HepG2 (cell line): ENCODE measurements around the gene RNU6-1. TPM values are rescaled to one million over a fixed set of nuclear protein-coding genes. Genes with fewer than 3 reads are reported as not detected.

Source experiments
- ATAC-seq: fragments of 200-7000 bp; cut with Tn5 transposase; 3 replicates; pipeline ENCODE4 v1.9.1; 2020; ENCODE audit warnings: mild to moderate bottlenecking, moderate library complexity
- BruUV-seq: library from RNA; stranded (reverse); fragments of 400-500 nt; replicated peaks from 2 replicates; lab custom pipeline; 2021; lab: Mats Ljungman, UMichigan
- CTCF ChIA-PET: fragments of 300-600 bp; formaldehyde crosslinking; extraction: SDS; loops from one replicate; lab custom pipeline; 2021; ENCODE audit warnings: low total read pairs, inconsistent platforms, low intra/inter-chr PET ratio; lab: Yijun Ruan, JAX
- POLR2A ChIA-PET: fragments of 350-600 bp; sonication (Branson Sonifier 250); formaldehyde crosslinking; loops from one replicate; lab custom pipeline; 2020; ENCODE audit warnings: antibody characterized with exemption, inconsistent platforms; lab: Yijun Ruan, JAX
- DNase-seq: peaks from one replicate; pipeline ENCODE4 v3.0.0-alpha.2; 2015; ENCODE audit warnings: low spot score
- FAIRE-seq: peaks from 3 replicates; lab custom pipeline; 2011; peaks lifted over from hg19 to GRCh38; lab: Jason Lieb, UNC
- H2AFZ ChIP-seq: one replicate; pipeline ENCODE4 v1.6.1; 2011; ENCODE audit warnings: low read length, inconsistent platforms
- H3K27ac ChIP-seq: fragments of 300-600 bp; 3 replicates; pipeline ENCODE4 v1.8.0; 2011; ENCODE audit warnings: mixed run types, mild to moderate bottlenecking, mixed read lengths, low read length, inconsistent platforms; ENCODE audit not compliant: insufficient read depth; ENCODE audit errors: extremely low read length
- H3K27me3 ChIP-seq, 2 experiments: fragments of 200-600 bp in 1 of 2; 2 replicates in 1 of 2; 3 replicates in 1 of 2; pipeline versions ENCODE4 v1.6.0 to v1.8.0; 2011; ENCODE audit warnings: low read length in 2 of 2, mild to moderate bottlenecking in 2 of 2, moderate library complexity in 2 of 2, inconsistent platforms in 1 of 2; ENCODE audit not compliant: insufficient read depth in 2 of 2, control insufficient read depth in 1 of 2
- H3K36me3 ChIP-seq, 2 experiments: fragments of 200-600 bp in 1 of 2; replicated peaks in 1 of 2; 2 replicates in 1 of 2; 3 replicates in 1 of 2; pipeline versions ENCODE4 v1.5.1 to v1.8.0; 2011; ENCODE audit warnings: low read length in 2 of 2, inconsistent platforms in 1 of 2; ENCODE audit not compliant: insufficient read depth in 2 of 2, control insufficient read depth in 1 of 2
- H3K4me1 ChIP-seq: 2 replicates; pipeline ENCODE4 v1.5.1; 2012; ENCODE audit warnings: low read length, inconsistent platforms; ENCODE audit not compliant: insufficient read depth
- H3K4me2 ChIP-seq: 2 replicates; pipeline ENCODE4 v1.6.0; 2011; ENCODE audit warnings: low read depth, low read length, inconsistent platforms
- H3K4me3 ChIP-seq, 3 experiments: fragments of 200-600 bp in 1 of 3; sonication (generic), shearing (Covaris generic) in 1 of 3; replicated peaks in 1 of 3; 2 replicates each; pipeline ENCODE4 v1.5.1; 2011 to 2016; ENCODE audit warnings: low read length in 3 of 3, inconsistent platforms in 2 of 3, low read depth in 2 of 3, mild to moderate bottlenecking in 2 of 3, control low read depth in 1 of 3, mixed read lengths in 1 of 3; ENCODE audit not compliant: insufficient read depth in 1 of 3
- H3K79me2 ChIP-seq: one replicate; pipeline ENCODE4 v1.6.1; 2011; ENCODE audit warnings: low read length, inconsistent platforms; ENCODE audit not compliant: insufficient read depth
- H3K9ac ChIP-seq: 2 replicates; pipeline ENCODE4 v1.6.0; 2011; ENCODE audit warnings: mild to moderate bottlenecking, low read depth, low read length, inconsistent platforms; ENCODE audit not compliant: insufficient read depth
- H3K9me3 ChIP-seq: 2 replicates; pipeline ENCODE4 v1.5.1; 2012; ENCODE audit warnings: mild to moderate bottlenecking, low read length
- H4K20me1 ChIP-seq: 2 replicates; pipeline ENCODE4 v1.6.0; 2011; ENCODE audit warnings: inconsistent platforms, mild to moderate bottlenecking, low read length, moderate library complexity; ENCODE audit not compliant: insufficient read depth
- HOXA3 ChIP-seq: sonication (generic); formaldehyde crosslinking; IDR thresholded peaks from 2 replicates; pipeline ENCODE4 v1.5.0; 2020; ENCODE audit warnings: missing genetic modification reagents
- ZNF136 ChIP-seq: sonication (generic); formaldehyde crosslinking; IDR thresholded peaks from 2 replicates; pipeline ENCODE4 v1.8.1; 2022; ENCODE audit warnings: low read depth, mild to moderate bottlenecking, moderate library complexity, missing genetic modification reagents
- ZNF335 ChIP-seq: sonication (generic); formaldehyde crosslinking; IDR thresholded peaks from 2 replicates; pipeline ENCODE4 v1.4.0; 2020; ENCODE audit warnings: missing genetic modification reagents
- ZNF543 ChIP-seq: sonication (generic); formaldehyde crosslinking; IDR thresholded peaks from 2 replicates; pipeline ENCODE4 v1.4.0; 2020; ENCODE audit warnings: mild to moderate bottlenecking, missing genetic modification reagents
- ZNF557 ChIP-seq: sonication (generic); formaldehyde crosslinking; IDR thresholded peaks from 2 replicates; pipeline ENCODE4 v1.4.0; 2020; ENCODE audit warnings: missing genetic modification reagents
- ZNF670 ChIP-seq: sonication (generic); formaldehyde crosslinking; IDR thresholded peaks from 2 replicates; pipeline ENCODE4 v1.8.0; 2022; ENCODE audit warnings: mild to moderate bottlenecking, missing genetic modification reagents, borderline replicate concordance
- ZNF883 ChIP-seq: sonication (generic); formaldehyde crosslinking; IDR thresholded peaks from 2 replicates; pipeline ENCODE4 v1.5.1; 2020; ENCODE audit warnings: mild to moderate bottlenecking, missing genetic modification reagents; ENCODE audit errors: not compliant biosample characterization
- WGBS: methylation state at CpG from one replicate; pipeline ENCODE4 v1.1.6; 2017; ENCODE audit warnings: low lambda C conversion rate; 5-methylcytosine and 5-hydroxymethylcytosine counted together
- in situ Hi-C: cut with HindIII; loops from 2 replicates; pipeline ENCODE4 v1.10.0; 2017; ENCODE audit warnings: low pct_unique_long_range_greater_than_20kb; ENCODE audit not compliant: extremely low pct_ligation_motif_present
- intact Hi-C: fragments of 100-400 bp; cut with micrococcal nuclease; formaldehyde crosslinking; loops from one replicate; pipeline ENCODE4 v1.10.0; 2022; ENCODE audit not compliant: unreplicated experiment
- polyA plus RNA-seq, 8 experiments: library from polyadenylated mRNA; depleted of rRNA in 3 of 8; stranded (reverse) in 7 of 8; unstranded in 1 of 8; fragments of >200 nt; fragmentation: Illumina TruSeq in 4 of 8; extraction: Trizol in 4 of 8; gene quantifications; 2 replicates each; pipeline versions ENCODE4 v1.2.1 to v1.2.3, GENCODE V29; 2011 to 2016; ENCODE audit warnings: low read depth in 4 of 8, missing spikeins in 1 of 8, mixed read lengths in 1 of 8; ENCODE audit not compliant: insufficient read depth in 1 of 8
- total RNA-seq, 5 experiments: library from RNA; depleted of rRNA; stranded (reverse); fragments of >200 nt; fragmentation: Illumina TruSeq; extraction: Trizol; gene quantifications; 2 replicates each; pipeline ENCODE4 v1.2.3, GENCODE V29; 2016; ENCODE audit warnings: low read depth in 1 of 5
- TF ChIP-seq, protein P1 (sequence below): sonication (generic); formaldehyde crosslinking; IDR thresholded peaks from 2 replicates; pipeline ENCODE4 v1.4.0; 2020; ENCODE audit warnings: missing genetic modification reagents, borderline replicate concordance
- TF ChIP-seq, protein P2 (sequence below): sonication (generic); formaldehyde crosslinking; IDR thresholded peaks from 2 replicates; pipeline ENCODE4 v1.5.1; 2020; ENCODE audit warnings: mild to moderate bottlenecking, missing genetic modification reagents, borderline replicate concordance
- TF ChIP-seq, protein P3 (sequence below): sonication (generic); formaldehyde crosslinking; IDR thresholded peaks from 2 replicates; pipeline ENCODE4 v1.4.0; 2020; ENCODE audit warnings: mild to moderate bottlenecking, low read depth, missing genetic modification reagents
- TF ChIP-seq, protein P4 (sequence below): sonication (generic); formaldehyde crosslinking; IDR thresholded peaks from 2 replicates; pipeline ENCODE4 v1.4.0; 2020; ENCODE audit warnings: mild to moderate bottlenecking, low read depth, missing genetic modification reagents
- TF ChIP-seq, protein P5 (sequence below): sonication (generic); formaldehyde crosslinking; IDR thresholded peaks from 2 replicates; pipeline ENCODE4 v1.4.0; 2020; ENCODE audit warnings: low read depth, mild to moderate bottlenecking, missing genetic modification reagents

Gene RNU6-1
- total and polyA plus RNA-seq, 2 of the 13 experiments (the other 11 are each of a cell fraction or from before 2014, with no cell fraction given): under 0.01 TPM; not detected in 1

DNA sequence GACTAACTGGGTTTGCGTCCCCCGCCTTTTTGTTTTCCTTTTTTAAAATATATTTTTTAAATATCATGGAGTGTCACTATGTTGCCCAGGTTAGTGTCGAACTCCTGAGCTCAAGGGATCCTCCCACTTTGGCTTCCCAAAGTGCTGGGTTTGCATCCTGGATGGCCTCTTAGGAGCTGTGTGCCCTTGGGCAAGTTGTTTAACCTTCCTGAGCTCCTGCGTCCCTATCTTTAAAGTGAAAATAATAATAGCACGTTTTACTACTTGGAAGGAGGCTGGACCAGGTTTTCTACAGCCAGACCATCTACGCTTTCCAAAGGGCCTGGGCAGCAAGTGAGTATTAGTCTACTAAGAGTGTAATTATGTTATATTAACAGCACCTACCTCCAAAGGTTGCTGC is 44.2 kb upstream of the RNU6-1 start (continued):
- TF ChIP-seq, protein P1, sequence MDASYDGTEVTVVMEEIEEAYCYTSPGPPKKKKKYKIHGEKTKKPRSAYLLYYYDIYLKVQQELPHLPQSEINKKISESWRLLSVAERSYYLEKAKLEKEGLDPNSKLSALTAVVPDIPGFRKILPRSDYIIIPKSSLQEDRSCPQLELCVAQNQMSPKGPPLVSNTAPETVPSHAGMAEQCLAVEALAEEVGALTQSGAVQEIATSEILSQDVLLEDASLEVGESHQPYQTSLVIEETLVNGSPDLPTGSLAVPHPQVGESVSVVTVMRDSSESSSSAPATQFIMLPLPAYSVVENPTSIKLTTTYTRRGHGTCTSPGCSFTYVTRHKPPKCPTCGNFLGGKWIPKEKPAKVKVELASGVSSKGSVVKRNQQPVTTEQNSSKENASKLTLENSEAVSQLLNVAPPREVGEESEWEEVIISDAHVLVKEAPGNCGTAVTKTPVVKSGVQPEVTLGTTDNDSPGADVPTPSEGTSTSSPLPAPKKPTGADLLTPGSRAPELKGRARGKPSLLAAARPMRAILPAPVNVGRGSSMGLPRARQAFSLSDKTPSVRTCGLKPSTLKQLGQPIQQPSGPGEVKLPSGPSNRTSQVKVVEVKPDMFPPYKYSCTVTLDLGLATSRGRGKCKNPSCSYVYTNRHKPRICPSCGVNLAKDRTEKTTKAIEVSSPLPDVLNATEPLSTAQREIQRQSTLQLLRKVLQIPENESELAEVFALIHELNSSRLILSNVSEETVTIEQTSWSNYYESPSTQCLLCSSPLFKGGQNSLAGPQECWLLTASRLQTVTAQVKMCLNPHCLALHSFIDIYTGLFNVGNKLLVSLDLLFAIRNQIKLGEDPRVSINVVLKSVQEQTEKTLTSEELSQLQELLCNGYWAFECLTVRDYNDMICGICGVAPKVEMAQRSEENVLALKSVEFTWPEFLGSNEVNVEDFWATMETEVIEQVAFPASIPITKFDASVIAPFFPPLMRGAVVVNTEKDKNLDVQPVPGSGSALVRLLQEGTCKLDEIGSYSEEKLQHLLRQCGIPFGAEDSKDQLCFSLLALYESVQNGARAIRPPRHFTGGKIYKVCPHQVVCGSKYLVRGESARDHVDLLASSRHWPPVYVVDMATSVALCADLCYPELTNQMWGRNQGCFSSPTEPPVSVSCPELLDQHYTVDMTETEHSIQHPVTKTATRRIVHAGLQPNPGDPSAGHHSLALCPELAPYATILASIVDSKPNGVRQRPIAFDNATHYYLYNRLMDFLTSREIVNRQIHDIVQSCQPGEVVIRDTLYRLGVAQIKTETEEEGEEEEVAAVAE (CRISPR knock-in tag): no peak
- TF ChIP-seq ZNF335 (CRISPR knock-in tag): no peak

DNA sequence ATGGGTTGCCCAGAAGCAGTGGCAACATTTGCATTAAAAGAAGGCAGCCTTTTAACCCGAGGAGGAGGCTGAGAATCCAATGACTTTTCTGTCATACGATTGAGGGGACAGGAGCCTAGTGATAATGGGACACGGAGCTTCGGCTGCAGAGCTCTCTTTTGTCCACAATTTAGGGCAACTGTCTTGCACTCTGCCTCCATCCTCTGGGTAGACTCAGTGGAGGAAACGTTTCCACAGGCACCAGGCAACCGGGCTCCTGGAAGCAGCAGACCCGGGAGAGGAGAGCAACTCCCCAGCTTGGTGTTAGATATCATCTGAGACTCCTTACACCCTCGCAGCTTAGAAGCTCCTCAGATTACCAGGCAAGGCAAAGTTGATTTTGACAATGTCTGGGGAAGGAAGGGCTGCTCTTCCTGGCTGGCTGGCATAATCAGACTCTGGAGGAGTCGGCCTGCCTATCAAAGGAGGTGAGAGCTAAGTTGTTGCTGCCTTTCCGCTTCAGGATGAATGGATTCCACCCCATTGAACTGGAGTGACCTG is 43.5 kb upstream of the RNU6-1 start:
- Histone ChIP-seq H3K27ac (peak overlapping the region; percentile 38), H3K36me3 (no peaks in the 10 kb centered on the region), H3K4me1 (peaks cover 64% of the 10 kb centered on the region), H3K79me2 (no peaks in the 10 kb centered on the region), H4K20me1 (no peaks in the 10 kb centered on the region), H3K4me2 (no peak overlapping the region), H2AFZ (no peak overlapping the region), H3K9me3 (no peaks in the 10 kb centered on the region), H3K27me3 (no peaks in the 10 kb centered on the region), H3K9ac (no peak overlapping the region), H3K4me3 (no peak overlapping the region)
- intact Hi-C loops: loop anchor here (5.0 kb wide), 2 partner anchors 64 to 79 kb away; no protein-coding TSS in a partner anchor
- 83% methylated on average over 9 of the region's 10 CpGs for WGBS
- DNase-seq (no peak), ATAC-seq (no peak), FAIRE-seq (no peak)
- POLR2A ChIA-PET: interaction anchor here (0.9 to 3.2 kb wide), 4 partner anchors 20 to 78 kb away, joined by 3 to 24 read pairs (median 8); no protein-coding TSS in a partner anchor
- CTCF ChIA-PET: no interaction called here
- BruUV-seq: no TSS peak
- in situ Hi-C loops: no loop called here
- TF ChIP-seq ZNF557 (CRISPR knock-in tag) (no peak), ZNF136 (CRISPR knock-in tag) (no peak), ZNF670 (CRISPR knock-in tag) (no peak), HOXA3 (no peak), ZNF543 (CRISPR knock-in tag) (no peak), ZNF883 (CRISPR knock-in tag) (no peak)
- TF ChIP-seq, protein P2, sequence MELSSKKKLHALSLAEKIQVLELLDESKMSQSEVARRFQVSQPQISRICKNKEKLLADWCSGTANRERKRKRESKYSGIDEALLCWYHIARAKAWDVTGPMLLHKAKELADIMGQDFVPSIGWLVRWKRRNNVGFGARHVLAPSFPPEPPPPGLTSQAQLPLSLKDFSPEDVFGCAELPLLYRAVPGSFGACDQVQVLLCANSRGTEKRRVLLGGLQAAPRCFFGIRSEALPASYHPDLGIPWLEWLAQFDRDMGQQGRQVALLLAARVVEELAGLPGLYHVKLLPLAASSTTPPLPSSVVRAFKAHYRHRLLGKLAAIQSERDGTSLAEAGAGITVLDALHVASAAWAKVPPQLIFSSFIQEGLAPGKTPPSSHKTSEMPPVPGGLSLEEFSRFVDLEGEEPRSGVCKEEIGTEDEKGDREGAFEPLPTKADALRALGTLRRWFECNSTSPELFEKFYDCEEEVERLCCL (CRISPR knock-in tag): no peak
- TF ChIP-seq, protein P3, sequence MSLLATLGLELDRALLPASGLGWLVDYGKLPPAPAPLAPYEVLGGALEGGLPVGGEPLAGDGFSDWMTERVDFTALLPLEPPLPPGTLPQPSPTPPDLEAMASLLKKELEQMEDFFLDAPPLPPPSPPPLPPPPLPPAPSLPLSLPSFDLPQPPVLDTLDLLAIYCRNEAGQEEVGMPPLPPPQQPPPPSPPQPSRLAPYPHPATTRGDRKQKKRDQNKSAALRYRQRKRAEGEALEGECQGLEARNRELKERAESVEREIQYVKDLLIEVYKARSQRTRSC: no peak
- TF ChIP-seq, protein P4, sequence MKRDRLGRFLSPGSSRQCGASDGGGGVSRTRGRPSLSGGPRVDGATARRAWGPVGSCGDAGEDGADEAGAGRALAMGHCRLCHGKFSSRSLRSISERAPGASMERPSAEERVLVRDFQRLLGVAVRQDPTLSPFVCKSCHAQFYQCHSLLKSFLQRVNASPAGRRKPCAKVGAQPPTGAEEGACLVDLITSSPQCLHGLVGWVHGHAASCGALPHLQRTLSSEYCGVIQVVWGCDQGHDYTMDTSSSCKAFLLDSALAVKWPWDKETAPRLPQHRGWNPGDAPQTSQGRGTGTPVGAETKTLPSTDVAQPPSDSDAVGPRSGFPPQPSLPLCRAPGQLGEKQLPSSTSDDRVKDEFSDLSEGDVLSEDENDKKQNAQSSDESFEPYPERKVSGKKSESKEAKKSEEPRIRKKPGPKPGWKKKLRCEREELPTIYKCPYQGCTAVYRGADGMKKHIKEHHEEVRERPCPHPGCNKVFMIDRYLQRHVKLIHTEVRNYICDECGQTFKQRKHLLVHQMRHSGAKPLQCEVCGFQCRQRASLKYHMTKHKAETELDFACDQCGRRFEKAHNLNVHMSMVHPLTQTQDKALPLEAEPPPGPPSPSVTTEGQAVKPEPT (CRISPR knock-in tag): no peak
- TF ChIP-seq, protein P5, sequence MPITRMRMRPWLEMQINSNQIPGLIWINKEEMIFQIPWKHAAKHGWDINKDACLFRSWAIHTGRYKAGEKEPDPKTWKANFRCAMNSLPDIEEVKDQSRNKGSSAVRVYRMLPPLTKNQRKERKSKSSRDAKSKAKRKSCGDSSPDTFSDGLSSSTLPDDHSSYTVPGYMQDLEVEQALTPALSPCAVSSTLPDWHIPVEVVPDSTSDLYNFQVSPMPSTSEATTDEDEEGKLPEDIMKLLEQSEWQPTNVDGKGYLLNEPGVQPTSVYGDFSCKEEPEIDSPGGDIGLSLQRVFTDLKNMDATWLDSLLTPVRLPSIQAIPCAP: no peak
